Measurements from ENCODE around the gene MLLT6.

MLLT6 gene

DNA sequence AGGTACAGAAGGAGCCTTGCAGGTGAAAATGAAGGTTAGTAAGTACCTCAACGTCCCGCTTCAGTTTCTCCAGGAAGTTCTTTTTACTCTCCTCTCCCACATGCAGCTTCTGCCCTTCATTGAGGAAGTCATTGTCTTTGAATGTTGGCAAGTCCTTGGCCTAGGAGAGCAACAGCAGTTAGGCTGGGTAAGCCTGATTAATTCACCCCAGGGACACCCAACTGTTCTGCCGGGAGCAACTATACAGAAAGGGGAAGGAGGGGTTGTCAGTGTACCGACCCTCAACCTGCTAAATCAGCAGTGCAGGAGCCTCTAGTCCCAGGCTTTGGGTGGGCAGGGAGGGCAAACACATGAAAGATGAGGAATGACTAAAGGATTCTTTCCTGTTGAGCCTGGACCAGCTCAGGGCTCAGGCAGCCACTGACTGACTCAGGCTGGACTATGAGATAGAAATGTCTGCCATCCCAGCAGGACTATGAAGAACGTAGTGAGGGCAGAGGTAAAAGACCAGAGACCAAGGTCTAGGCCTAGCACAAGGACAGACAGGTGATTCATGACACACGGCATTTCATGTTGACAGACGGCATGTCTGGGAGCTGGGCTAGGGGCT is 72.7 kb downstream of the MLLT6 start:
- ChIA-PET POLR2A (interaction anchor here (1.3 kb wide), 1 partner anchor 11 kb away, joined by 3 read pairs; no protein-coding TSS in a partner anchor), CTCF (interaction anchor here (0.6 kb wide), 1 partner anchor 25 kb away, joined by 3 read pairs; the partner anchor contains the start of gene PSMB3)
- DNase-seq (ENCODE audit: extremely low spot score), result no peak
- no peak for TF ChIP-seq ZNF384 (IDR thresholded peaks at IDR 0.05)
- TF ChIP-seq ELF4 (IDR thresholded peaks at IDR 0.05), result no peak
- TF ChIP-seq SUZ12 (IDR thresholded peaks at IDR 0.05), result no peak
- no peak for TF ChIP-seq CTBP1 (IDR thresholded peaks at IDR 0.05; ENCODE audit: borderline replicate concordance)
- no peak for TF ChIP-seq BHLHE40 (IDR thresholded peaks at IDR 0.05; ENCODE audit: borderline replicate concordance)
- TF ChIP-seq NFRKB (IDR thresholded peaks at IDR 0.05), result no peak
- no peak for TF ChIP-seq SP1 (IDR thresholded peaks at IDR 0.05)
- no peak for TF ChIP-seq HDGF (IDR thresholded peaks at IDR 0.05; ENCODE audit: borderline replicate concordance)
- no peak for TF ChIP-seq TARDBP (IDR thresholded peaks at IDR 0.05)
- no peak for TF ChIP-seq FOXK2 (IDR thresholded peaks at IDR 0.05)
- TF ChIP-seq LEF1 (IDR thresholded peaks at IDR 0.05; ENCODE audit: borderline replicate concordance), result no peak
- TF ChIP-seq, protein P1, sequence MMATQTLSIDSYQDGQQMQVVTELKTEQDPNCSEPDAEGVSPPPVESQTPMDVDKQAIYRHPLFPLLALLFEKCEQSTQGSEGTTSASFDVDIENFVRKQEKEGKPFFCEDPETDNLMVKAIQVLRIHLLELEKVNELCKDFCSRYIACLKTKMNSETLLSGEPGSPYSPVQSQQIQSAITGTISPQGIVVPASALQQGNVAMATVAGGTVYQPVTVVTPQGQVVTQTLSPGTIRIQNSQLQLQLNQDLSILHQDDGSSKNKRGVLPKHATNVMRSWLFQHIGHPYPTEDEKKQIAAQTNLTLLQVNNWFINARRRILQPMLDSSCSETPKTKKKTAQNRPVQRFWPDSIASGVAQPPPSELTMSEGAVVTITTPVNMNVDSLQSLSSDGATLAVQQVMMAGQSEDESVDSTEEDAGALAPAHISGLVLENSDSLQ (IDR thresholded peaks at IDR 0.05), result no peak
- TF ChIP-seq L3MBTL2 (conservative IDR thresholded peaks at IDR 0.05), result no peak
- no peak for TF ChIP-seq FOXM1 (IDR thresholded peaks at IDR 0.05; ENCODE audit: borderline replicate concordance)
- no peak for TF ChIP-seq ARNT (IDR thresholded peaks at IDR 0.05)
- TF ChIP-seq FOXA1 (IDR thresholded peaks at IDR 0.05), result no peak

Data from HEK293T (cell line).